NCI-H1105 (cell line): ENCODE measurements around the gene PID1.

Source experiments
- DNase-seq: peaks from one replicate; lab custom pipeline; 2025; lab: John Stamatoyannopoulos, UW

Gene PID1

DNA sequence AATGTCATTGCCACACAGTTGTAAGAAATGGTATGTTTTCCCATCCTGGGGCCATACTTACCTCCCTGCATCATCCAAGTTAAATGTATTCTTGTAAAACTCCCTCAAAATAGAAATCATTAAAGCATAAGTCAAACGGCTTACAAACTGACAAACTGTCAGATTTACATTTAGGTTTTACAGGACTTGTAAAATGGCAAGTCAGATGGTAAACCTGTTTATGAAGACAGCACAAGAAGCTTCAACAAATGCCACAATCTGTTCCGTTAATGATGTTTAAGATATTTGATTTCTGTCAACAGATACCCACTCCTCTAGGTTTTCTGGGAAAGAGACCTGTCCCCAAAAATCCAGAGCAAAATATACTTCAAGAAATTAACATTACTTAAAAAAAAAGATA is 197.2 kb downstream of the PID1 start:
- no peak for DNase-seq

DNA sequence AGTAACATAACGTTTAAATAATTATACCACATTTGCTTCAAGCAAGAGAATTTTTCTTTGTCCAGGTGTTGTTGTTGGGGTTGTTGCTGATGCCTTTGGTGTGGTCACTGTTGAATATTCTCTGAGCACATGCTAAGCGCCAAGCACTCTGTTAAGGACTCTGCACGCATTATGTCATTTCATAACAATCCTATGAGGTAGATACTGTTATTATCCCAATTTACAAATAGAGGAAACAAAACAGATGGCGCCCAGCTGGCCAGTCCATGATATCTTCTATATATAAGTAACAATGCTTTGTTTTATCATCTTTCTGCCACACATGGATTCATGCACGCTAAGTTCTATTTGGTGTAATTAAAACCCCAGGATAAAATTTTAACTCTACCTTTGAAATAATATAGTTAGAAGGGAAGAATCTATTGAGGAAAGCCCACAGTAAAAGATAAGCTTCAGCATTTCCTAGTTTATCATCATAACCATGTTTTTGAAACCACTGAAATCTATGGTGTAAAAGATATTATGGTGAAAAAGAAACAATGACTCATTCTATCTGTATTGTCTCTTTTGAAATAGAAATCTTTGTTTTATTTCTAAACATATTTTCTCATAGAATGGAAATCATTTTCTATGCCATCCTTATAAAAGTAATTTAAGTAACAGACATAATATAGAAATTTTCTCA is 199.7 kb downstream of the PID1 start:
- DNase-seq, result no peak

DNA sequence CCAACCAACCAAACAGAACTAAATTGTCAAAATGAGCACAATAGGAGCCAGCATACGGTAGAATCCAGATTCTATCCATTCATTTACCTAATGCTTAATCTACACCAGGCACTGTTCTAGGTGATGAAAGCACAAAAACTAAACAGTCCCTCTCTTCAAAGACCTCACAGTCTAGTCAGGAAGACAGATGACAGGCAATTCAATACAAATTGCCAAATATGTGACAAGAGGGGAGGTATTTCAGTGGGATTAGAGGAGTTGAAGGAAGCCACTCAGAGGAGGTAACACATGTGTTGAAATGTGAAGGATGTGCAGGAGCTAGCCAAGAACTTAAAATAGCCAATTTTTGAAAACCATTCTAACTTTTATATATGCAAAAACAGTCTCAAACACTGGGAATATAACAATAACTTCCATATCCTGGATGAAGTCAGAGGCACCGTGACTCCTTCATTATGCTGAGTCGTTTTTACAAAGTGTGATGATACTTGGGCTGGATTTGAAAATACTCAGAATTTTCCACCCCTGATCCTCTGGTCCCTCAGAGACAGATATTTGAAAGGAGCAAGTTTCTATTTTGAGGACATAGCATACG is 204.9 kb downstream of the PID1 start:
- no peak for DNase-seq

DNA sequence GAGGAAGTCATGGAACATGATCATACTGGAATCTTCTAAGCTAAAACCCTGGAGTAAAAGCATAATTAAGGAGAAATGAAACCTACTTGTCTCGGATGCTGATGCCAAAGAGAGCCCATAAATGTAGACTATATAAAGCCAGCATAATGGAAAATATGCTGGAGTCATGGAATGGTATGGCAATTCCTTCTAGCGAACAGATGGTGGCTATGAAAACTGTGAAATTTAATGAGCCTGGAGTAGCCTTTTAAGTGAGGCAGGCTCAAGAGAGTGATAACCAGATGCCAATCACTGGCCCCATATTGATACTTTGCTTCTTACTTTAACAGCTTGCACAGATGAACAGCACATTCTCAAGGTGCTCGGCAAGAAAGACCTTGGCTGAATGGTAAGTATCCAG is 206.3 kb downstream of the PID1 start:
- DNase-seq, result no peak

DNA sequence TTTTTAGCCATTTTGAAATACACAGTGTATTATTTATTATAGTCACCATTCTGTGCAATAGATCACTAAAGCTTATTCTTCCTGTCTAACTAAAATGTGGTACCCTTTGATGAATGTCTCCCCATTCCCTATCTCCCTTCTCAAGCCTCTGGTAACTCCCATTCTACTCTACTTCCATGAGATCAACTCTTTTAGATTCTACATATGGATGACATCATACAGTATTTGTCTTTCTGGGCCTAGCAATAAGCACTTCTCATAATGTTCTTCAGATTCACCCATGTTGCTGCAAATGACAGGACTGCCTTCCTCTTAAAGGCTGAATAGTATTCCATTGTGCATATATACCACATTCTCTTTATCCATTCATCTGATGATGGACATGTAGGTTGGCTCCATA is 210.9 kb downstream of the PID1 start:
- no peak for DNase-seq

DNA sequence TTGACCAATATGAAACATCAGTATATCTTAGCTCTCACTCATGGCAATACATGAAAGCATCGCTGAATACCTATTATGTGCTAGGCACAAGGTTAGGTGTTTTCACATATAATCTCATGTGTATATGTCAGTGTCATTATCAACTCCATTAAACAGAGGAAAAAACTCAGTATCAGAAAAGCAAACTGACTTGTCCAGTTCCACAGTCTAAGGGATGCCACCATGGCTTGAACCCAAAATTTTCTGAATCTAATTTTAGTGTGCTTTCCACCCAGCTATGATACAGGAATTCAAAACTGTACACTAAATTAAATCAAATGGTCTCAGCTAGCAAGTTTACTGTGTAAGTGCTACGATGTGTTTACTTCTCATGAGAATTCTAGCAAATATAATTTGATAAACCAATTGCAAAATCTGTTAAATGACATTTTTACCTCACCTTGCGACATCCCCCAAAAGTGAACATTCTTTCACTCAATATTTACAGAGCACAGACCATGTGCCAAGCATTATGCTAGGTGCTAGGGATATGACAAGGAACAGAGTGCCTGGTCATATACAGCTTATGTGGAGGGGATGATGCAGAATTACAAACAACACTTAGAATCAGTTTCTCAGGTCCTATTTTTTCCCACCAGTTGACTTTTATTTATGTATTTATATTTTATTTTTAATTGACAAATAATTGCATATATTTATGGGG is 211.6 kb downstream of the PID1 start:
- DNase-seq, result no peak

DNA sequence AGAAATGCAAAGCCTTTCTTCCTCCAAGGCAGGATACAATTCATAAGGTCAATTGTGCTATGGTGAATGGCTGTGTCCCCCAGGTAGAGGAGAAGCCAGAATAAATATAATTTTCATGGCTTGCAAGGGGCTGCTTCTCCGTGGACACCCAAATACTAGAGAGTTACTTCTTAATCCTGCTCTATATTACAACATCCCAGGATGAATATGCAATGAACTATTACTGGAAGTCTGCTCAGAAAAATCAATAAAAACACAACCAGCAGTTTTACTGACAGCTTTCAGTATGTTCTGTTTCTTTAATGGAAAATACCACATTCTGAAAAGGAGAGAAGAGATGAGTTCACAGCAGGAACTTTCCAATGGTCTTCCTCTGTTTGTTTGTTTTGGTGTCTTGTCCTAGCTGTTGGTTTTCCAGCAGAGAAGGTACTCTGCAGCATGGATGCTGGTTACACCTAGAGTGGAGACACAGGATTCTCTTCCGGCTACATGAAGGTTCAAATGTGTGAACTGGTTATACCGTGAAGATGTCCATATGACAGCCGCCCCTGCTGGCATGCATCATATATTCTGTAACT is 213.0 kb downstream of the PID1 start:
- no peak for DNase-seq

DNA sequence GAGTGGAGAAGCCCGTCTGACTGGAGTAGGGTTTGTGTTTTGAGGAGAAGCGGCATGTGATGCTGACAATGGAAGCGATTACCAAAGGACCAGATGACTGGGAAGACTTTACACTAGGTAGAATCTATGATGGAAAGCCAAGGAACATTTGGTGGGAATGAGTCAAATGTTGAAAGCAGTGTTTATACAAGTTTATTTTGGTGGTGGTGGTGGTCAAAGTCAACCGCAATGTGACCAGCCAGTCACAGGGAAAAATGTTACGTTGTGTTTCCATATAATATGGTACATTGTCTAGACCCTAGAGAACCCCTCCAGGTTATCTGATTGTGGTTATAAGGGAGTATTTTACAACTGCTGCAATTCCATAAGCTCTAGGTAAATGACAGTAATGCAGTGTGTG is 216.8 kb downstream of the PID1 start:
- no peak for DNase-seq

DNA sequence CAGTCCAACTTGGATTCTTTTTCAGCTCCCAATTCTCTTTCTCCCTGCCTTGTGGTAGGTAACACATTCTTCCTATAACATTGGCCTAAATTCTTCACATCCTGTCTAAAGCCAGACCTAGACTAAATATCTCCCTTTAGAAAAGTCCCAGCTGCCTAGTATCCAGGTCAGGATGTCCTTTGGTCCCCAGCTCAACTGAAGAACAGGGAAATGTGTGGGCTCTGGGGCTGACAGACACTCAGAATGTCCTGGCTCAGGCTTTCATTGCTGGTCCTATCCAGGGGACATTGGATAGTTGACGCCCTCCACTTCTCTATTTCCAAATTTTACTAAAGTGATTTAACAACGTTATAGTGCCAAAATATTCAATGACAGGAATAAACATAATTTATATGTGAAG is 219.3 kb downstream of the PID1 start:
- no peak for DNase-seq

DNA sequence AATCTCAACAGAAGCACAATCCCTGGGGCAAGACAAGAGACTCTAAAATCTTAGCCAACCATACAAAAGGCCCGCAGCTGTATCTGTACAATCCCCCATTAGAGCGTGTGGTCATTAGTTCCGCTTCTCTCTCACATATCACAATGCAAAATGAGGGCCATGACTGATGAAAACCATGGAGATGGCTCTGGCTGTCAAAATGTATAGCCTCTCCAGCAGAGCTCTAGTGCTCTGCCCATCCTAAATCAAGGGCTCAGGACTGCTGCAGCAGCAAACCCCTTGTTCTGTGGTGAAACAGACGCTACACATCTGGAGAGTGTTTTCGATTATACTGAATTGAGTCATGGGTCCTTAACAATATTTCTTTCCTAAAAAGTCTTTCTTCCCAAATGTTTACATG is 221.0 kb downstream of the PID1 start:
- DNase-seq, result no peak

DNA sequence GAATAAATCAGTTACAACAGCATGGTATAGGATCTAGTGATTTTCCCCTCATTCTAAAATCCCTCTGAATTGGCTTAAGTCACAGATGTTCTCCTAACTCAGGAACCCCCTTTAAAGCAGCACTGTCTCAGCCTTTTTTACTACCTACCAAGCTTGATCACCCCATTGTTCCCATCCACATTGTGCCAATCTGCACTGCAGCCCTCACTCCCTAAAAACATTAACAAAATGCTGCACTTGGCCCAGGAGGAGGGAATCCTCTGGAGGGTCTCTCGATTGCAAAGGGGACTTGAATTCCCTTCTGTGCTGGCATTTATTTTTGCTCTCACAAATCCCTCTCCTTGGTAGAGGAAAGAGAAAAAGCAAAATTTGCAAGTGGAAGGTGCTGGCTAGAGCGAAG is 223.0 kb downstream of the PID1 start:
- DNase-seq, result no peak

DNA sequence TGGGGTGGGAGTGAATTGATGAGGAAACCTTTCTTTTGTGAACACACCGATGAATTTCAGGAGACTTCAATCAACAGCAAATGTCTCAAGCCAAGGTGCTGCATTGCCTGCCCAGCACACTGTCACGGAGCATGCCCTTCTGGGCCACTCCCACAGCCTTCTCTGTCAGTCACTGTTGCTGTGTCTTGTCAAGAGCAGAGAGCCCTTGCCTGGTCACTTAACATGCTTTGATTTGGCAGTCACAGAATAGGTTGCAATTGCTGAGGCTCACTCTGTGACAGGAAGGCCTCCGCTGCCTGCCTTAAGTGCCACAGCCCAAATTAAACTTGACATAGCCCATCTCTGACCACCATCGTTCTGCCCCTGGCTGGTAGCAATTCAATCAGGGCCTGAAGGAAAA is 225.4 kb downstream of the PID1 start:
- no peak for DNase-seq

DNA sequence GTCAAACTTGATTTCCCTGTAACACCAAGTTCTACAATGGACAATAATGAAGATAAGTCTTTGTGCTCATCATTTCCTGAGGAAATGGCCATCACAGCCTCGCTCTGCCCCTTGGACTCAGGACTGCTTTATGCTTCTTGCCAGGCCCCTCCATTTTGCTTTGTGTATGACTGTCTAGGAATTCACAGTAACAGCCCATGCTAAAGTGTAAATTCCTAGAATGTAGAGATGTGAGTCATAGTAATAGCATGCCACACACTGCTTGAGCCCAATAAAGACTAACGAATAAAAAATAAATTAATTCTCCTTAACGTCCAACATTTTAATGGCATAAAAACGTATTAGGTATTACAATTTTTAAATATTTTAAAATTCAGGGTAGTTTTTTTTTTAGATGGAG is 226.5 kb downstream of the PID1 start:
- no peak for DNase-seq

DNA sequence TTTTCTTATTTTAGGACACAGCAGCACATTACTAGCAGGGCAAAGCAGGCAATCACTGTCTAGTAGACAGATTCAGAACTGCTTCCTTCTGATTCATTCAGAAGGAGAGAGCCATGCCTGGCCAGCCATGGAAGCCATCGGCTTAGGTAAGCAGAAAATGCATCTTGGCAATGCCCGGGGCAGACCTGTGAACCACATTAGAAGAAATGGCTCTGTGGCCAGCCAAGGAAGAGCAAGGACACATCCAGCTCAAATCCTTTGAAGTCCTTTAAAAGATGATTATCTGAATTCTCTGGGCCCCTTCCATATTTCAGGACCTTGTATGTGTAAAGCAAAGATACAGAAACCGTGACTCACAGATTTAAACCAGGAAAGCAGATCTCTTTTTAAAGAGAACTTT is 227.4 kb downstream of the PID1 start:
- no peak for DNase-seq

DNA sequence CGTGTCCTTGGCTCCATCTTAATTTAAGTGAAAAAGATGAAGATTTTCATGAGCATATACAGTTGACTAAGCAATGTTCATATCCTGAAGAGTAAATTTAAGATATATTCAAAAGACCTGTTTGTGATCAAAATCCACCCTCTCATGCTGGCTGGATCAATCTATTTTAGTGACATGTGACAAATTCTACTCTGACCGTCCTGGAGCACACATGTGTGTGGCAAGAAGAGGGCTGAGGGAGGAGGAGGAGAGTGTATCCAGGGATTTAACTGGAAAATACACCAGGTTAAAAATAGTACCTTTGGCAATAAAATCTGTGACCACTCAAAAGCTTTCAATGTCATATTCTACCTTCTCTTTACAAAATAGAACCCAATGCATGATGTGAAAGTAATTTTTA is 228.7 kb downstream of the PID1 start:
- DNase-seq, result no peak

DNA sequence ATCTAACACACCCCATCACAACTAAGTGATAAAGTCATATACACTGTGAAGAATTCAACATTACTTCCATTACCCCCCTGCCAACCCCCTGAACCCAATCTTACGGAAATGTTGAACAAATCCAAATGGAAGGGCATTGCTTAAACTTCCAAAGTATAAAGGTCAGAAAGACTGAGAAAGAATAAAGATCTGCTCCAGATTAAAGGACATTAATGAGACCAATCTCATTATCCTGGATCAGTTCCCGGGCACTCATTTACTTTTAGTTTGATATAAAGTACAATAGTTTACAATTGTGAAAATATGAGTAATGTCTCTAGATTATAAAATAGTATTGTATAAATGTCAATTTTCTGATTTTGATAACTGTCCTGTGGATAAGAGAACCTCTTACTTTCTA is 229.4 kb downstream of the PID1 start:
- no peak for DNase-seq

DNA sequence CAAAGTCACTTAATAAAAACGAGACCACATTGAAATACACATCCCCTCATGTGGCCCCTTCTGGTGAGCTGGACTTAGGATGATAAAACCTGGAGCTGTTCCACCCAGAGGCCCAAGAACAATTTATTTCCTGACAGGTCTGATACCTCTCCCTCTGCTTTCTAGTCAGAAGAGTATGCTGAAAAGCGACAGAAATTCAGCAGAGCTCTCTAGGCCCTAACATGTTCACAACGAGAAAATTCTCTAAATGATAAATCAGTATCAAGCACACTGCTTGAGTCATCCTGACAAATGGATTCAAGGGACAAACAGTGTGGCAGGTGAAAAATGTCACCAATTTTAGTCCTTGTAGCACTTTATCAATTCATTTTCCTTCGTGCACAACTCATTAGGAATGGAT is 233.5 kb downstream of the PID1 start:
- no peak for DNase-seq

DNA sequence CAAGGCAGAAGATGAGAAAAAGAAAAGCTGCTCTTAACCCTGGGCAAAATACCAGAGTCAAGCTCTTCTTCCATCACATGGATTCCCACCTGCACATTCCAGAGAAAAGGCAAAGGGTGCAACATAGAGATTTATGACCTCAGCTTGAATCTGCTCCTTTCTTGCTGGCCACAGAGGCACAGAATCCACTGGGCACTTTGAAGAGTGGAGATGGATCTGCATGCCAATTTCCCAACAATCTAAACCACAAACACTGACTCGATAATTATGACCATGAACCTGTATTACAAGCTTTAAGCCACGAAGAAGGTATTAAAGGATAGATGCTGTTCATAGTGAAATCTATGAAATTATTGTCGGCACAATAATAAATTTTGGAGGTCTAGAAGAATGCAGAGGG is 237.3 kb downstream of the PID1 start:
- DNase-seq, result no peak

DNA sequence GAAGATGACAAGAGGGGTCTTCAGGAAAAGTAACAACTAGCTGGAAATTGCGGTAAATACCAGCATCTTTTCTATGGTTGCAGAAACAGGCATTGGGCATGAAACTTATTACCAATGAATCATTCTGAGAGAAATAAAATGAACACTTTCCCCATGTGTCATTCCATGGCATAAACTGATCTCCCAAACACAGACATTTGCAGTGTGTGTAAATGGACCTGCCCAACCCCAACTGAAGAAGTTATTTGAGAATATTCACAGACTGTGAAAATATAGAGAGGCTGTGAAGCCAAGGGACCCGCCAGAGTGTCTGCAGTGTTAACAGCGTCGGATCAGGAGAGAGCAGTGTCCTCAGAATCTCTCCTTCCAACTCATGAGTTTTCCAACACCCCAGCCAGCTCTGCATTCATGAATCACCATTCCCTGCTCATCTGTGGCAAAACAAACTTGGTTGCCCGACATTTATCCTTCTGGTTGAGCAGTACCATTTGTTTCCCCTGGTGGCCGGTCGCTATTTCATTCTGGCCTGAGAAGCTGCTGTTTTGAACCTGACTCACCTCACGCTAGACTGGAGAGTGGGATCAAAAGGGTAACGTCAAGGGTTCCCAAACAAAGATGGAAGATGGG is 238.4 kb downstream of the PID1 start:
- DNase-seq, result no peak

DNA sequence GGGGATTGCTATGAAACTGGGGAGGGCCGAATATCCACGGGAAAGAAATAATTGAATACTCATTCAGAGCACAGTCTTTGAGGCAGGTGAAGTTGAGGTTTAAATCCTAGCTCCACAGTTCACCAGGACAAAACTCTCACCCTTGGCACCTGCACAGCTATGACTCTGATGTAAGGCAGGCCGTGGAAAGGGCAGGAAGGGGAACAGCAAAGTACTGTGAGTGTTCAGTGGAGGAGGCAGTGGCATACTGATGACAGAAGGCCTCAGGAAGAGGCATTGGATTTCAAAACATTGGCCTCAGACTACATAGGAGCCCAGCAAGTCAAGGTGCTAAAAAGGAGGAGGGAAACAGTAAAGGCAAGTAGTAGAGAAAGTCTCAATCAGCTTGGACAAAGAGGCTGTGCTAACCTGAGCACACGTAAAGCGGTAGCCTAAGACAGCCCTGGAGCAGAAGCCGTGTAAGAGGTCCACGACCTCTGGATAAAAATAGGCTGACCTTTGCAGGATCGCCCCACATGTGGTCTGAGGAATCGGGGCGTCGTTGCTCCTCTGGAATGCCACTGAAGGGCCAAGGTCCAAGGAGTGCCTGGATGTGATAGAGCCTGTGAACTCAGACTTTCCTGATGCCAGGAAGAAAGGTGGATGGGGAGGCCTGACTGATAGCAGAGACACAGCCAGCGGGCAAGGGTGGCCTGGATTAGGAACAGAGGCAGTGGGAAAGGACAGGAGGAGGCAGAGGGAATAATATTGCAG is 243.6 kb downstream of the PID1 start:
- DNase-seq, result no peak

DNA sequence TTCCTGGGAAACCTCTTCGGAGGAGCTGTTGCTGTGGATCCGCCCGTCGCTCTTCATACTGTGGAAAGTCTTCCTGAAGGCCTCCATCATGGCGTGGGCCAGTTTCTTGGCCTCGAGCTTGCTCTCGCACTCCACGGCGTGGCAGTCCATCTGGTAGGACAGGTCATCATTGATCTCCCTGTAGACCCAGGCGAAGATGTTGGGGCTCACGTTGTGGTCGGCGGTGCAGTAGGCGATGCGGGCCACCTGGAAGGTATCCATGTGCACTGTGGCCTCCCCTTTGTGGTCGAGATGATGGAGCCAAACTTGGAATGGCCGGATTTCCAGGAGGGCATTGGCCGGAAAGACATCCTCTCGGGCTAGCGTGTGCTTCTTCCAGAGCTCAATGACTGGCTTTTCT is 245.4 kb downstream of the PID1 start:
- no peak for DNase-seq

DNA sequence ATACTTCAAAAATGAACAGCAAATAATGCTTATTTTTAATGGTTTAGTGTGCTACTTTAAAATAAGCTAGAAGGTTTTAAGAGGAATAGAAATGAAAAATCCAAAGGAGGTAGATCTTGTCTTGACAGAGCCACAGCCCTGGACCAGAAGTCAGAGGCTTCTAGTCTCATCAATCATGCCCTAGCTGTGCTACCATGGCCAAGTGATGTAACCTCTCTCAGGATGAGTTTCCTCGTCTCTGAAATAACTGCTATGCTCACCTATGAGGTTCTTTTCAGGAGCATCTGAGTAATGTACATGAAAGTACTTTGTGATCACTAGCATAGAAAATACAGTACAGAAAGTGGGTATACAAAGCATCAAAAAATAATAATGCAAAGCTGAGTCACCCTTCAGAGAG is 248.4 kb downstream of the PID1 start:
- no peak for DNase-seq
